GM12878 (cell line): Measurements from ENCODE around the gene KCTD16. TPM values are rescaled to one million over a fixed set of nuclear protein-coding genes. Genes with fewer than 3 reads are reported as not detected.

Experiments
- ATAC-seq: fragments of 200-7000 bp; cut with Tn5 transposase; 3 replicates; pipeline ENCODE4 v1.9.1; 2020; ENCODE audit warnings: mild to moderate bottlenecking, moderate library complexity
- BruUV-seq: library from RNA; stranded (reverse); fragments of 400-500 nt; replicated peaks from 2 replicates; lab custom pipeline; 2021; lab: Mats Ljungman, UMichigan
- CTCF ChIA-PET: fragments of 300-600 bp; sonication (Branson Sonifier 250); formaldehyde crosslinking; extraction: SDS; loops from one replicate; lab custom pipeline; 2021; ENCODE audit warnings: inconsistent platforms; lab: Yijun Ruan, JAX
- POLR2A ChIA-PET: fragments of 350-600 bp; formaldehyde crosslinking; extraction: SDS; loops from one replicate; lab custom pipeline; 2021; ENCODE audit warnings: inconsistent platforms; lab: Charles Lee
- RAD21 ChIA-PET: fragments of 300-600 bp; sonication (Branson Sonifier 250); formaldehyde crosslinking; loops from one replicate; lab custom pipeline; 2023; ENCODE audit warnings: antibody characterized with exemption; ENCODE audit not compliant: unreplicated experiment; lab: Charles Lee
- SMC1A ChIA-PET: fragments of 300-600 bp; sonication (Branson Sonifier 250); formaldehyde crosslinking; loops from one replicate; lab custom pipeline; 2023; ENCODE audit not compliant: unreplicated experiment, uncharacterized antibody; lab: Charles Lee
- DNase-seq: peaks from one replicate; pipeline ENCODE4 v3.0.0-alpha.2; 2011; ENCODE audit warnings: low read depth, low spot score
- FAIRE-seq: peaks from 3 replicates; lab custom pipeline; 2011; peaks lifted over from hg19 to GRCh38; lab: Jason Lieb, UNC
- H2AFZ ChIP-seq: 2 replicates; pipeline ENCODE4 v1.6.0; 2011; ENCODE audit warnings: low read depth, low read length, control low read depth; ENCODE audit not compliant: control insufficient read depth
- H3K27ac ChIP-seq: 2 replicates; pipeline ENCODE4 v1.5.1; 2011; ENCODE audit warnings: control low read depth; ENCODE audit not compliant: control insufficient read depth, insufficient read depth
- H3K27me3 ChIP-seq, 2 experiments: replicated peaks in 1 of 2; 2 replicates each; pipeline versions ENCODE4 v1.6.0 to v1.6.1; 2011; ENCODE audit warnings: low read length in 1 of 2; ENCODE audit not compliant: control insufficient read depth in 2 of 2, insufficient read depth in 2 of 2
- H3K36me3 ChIP-seq, 2 experiments: 2 replicates each; pipeline ENCODE4 v1.5.1; 2011; ENCODE audit warnings: low read length in 1 of 2; ENCODE audit not compliant: control insufficient read depth in 2 of 2, insufficient read depth in 2 of 2
- H3K4me1 ChIP-seq: 2 replicates; pipeline ENCODE4 v1.6.1; 2011; ENCODE audit warnings: mild to moderate bottlenecking, low read length, moderate library complexity, mixed read lengths; ENCODE audit not compliant: control insufficient read depth, insufficient read depth
- H3K4me2 ChIP-seq: 2 replicates; pipeline ENCODE4 v1.6.0; 2011; ENCODE audit warnings: control low read depth; ENCODE audit not compliant: control insufficient read depth, insufficient read depth
- H3K4me3 ChIP-seq: fragments of 200-600 bp; sonication (generic); 2 replicates; pipeline ENCODE4 v1.5.1; 2016
- H3K79me2 ChIP-seq: 2 replicates; pipeline ENCODE4 v1.6.0; 2011; ENCODE audit warnings: low read length; ENCODE audit not compliant: control insufficient read depth, insufficient read depth
- H3K9ac ChIP-seq: 2 replicates; pipeline ENCODE4 v1.8.0; 2011; ENCODE audit warnings: low read length, control low read depth, mixed read lengths; ENCODE audit not compliant: control insufficient read depth, insufficient read depth
- H3K9me3 ChIP-seq: replicated peaks from 3 replicates; pipeline ENCODE4 v1.5.1; 2011; ENCODE audit warnings: mild to moderate bottlenecking, low read length; ENCODE audit not compliant: control insufficient read depth, insufficient read depth
- H4K20me1 ChIP-seq: 2 replicates; pipeline ENCODE4 v1.6.0; 2011; ENCODE audit not compliant: control insufficient read depth, insufficient read depth
- ATF2 ChIP-seq: IDR thresholded peaks from 2 replicates; pipeline ENCODE4 v1.6.1; 2012; ENCODE audit warnings: low read length, inconsistent platforms
- BCL11A ChIP-seq: IDR thresholded peaks from 2 replicates; pipeline ENCODE4 v1.6.1; 2011; ENCODE audit warnings: low read depth, low read length
- CHD2 ChIP-seq: IDR thresholded peaks from 2 replicates; pipeline ENCODE4 v1.6.1; 2011; ENCODE audit warnings: low read depth, low read length, improper control_type of control experiment, borderline replicate concordance
- CHD4 ChIP-seq: fragments of 200-600 bp; sonication (generic); IDR thresholded peaks from 2 replicates; pipeline ENCODE4 v1.6.1; 2016; ENCODE audit warnings: mild to moderate bottlenecking
- CREM ChIP-seq: IDR thresholded peaks from 2 replicates; pipeline ENCODE4 v1.6.1; 2014; ENCODE audit warnings: antibody characterized with exemption, low read depth
- EP300 ChIP-seq, 2 experiments: fragments of 150-350 bp in 1 of 2; IDR thresholded peaks; 2 replicates each; pipeline ENCODE4 v1.6.1; 2011 to 2012; ENCODE audit warnings: low read depth in 2 of 2, low read length in 2 of 2, borderline replicate concordance in 1 of 2, improper control_type of control experiment in 1 of 2, inconsistent platforms in 1 of 2; ENCODE audit not compliant: control insufficient read depth in 1 of 2
- EZH2 ChIP-seq: IDR thresholded peaks from 2 replicates; pipeline ENCODE4 v1.6.1; 2012; ENCODE audit warnings: low read depth, mild to moderate bottlenecking, control low read depth, inconsistent platforms, low read length, borderline replicate concordance; ENCODE audit not compliant: control insufficient read depth
- HCFC1 ChIP-seq: fragments of 150-350 bp; IDR thresholded peaks from 2 replicates; pipeline ENCODE4 v1.6.1; 2014; ENCODE audit warnings: low read length
- IKZF2 ChIP-seq, 2 experiments: fragments of 450-650 bp; IDR thresholded peaks; 2 replicates each; pipeline ENCODE4 v1.6.1; 2017; ENCODE audit warnings: mild to moderate bottlenecking in 2 of 2, moderate library complexity in 2 of 2
- JUND ChIP-seq: IDR thresholded peaks from 2 replicates; pipeline ENCODE4 v1.6.1; 2012; ENCODE audit warnings: low read depth, mild to moderate bottlenecking, low read length, improper control_type of control experiment, moderate library complexity
- LARP7 ChIP-seq: fragments of 450-650 bp; IDR thresholded peaks from 2 replicates; pipeline ENCODE4 v1.6.1; 2017; ENCODE audit warnings: mild to moderate bottlenecking
- NFYB ChIP-seq: IDR thresholded peaks from 2 replicates; pipeline ENCODE4 v1.6.1; 2011; ENCODE audit warnings: low read depth, mild to moderate bottlenecking, low read length, improper control_type of control experiment, moderate library complexity; ENCODE audit not compliant: insufficient read depth
- SIX5 ChIP-seq: IDR thresholded peaks from 2 replicates; pipeline ENCODE4 v1.6.1; 2011; ENCODE audit warnings: mild to moderate bottlenecking, low read depth, low read length, moderate library complexity; ENCODE audit not compliant: severe bottlenecking
- SREBF1 ChIP-seq: IDR thresholded peaks from 2 replicates; pipeline ENCODE4 v1.6.1; 2012; ENCODE audit warnings: mild to moderate bottlenecking, low read length
- SRF ChIP-seq, 2 experiments: IDR thresholded peaks; 2 replicates each; pipeline ENCODE4 v1.6.1; 2011; ENCODE audit warnings: low read depth in 2 of 2, low read length in 2 of 2, mild to moderate bottlenecking in 1 of 2, moderate library complexity in 1 of 2
- SUZ12 ChIP-seq: fragments of 200-600 bp; sonication (generic); IDR thresholded peaks from one replicate; pipeline ENCODE4 v1.6.1; 2018; ENCODE audit warnings: antibody characterized with exemption, mild to moderate bottlenecking; ENCODE audit not compliant: unreplicated experiment
- USF1 ChIP-seq: IDR thresholded peaks from 2 replicates; pipeline ENCODE4 v1.6.1; 2011; ENCODE audit warnings: borderline replicate concordance, low read depth, mild to moderate bottlenecking, moderate library complexity, mixed read lengths, low read length; ENCODE audit not compliant: insufficient read depth; ENCODE audit errors: extremely low read length
- YY1 ChIP-seq: IDR thresholded peaks from 2 replicates; pipeline ENCODE4 v1.6.1; 2011; ENCODE audit warnings: low read depth, mild to moderate bottlenecking, low read length
- ZNF217 ChIP-seq: fragments of 450-650 bp; IDR thresholded peaks from 2 replicates; pipeline ENCODE4 v1.6.1; 2017; ENCODE audit warnings: antibody characterized with exemption, mild to moderate bottlenecking
- WGBS: methylation state at CpG from one replicate; pipeline ENCODE4 v1.1.6; 2016; ENCODE audit warnings: low lambda C conversion rate; ENCODE audit not compliant: insufficient replicate concordance, insufficient coverage; ENCODE audit errors: missing lambda C conversion rate; 5-methylcytosine and 5-hydroxymethylcytosine counted together
- in situ Hi-C: fragments of 300-500 bp; cut with MboI; formaldehyde crosslinking; loops from 9 replicates; pipeline ENCODE4 v1.14.3; 2018; ENCODE audit warnings: mixed read lengths
- intact Hi-C: fragments of 100-400 bp; cut with micrococcal nuclease; formaldehyde crosslinking; loops from one replicate; pipeline ENCODE4 v1.14.2; 2022; ENCODE audit not compliant: unreplicated experiment
- polyA plus RNA-seq, 11 experiments: library from polyadenylated mRNA; depleted of rRNA in 4 of 11; unstranded in 6 of 11; stranded (reverse) in 5 of 11; fragments of >200 nt; fragmentation: Nextera tagmentation in 4 of 11; fragmentation: Illumina TruSeq in 1 of 11; extraction: Ambion mirVana in 4 of 11; extraction: Trizol in 1 of 11; gene quantifications; 1 replicate in 1 of 11; 2 replicates in 10 of 11; pipeline versions ENCODE4 v1.2.1 to v1.2.3, GENCODE V29; 2011 to 2016; ENCODE audit warnings: inconsistent platforms in 2 of 11, missing spikeins in 2 of 11, low read depth in 1 of 11
- total RNA-seq, 4 experiments: library from RNA; depleted of rRNA in 3 of 4; stranded (reverse); fragments of >200 nt in 3 of 4; fragmentation: Illumina TruSeq in 1 of 4; extraction: Trizol in 1 of 4; gene quantifications; 2 replicates each; pipeline versions ENCODE4 v1.2.1 to v1.2.3, GENCODE V29; 2013 to 2021

Gene KCTD16
- total and polyA plus RNA-seq, 10 of the 15 experiments (the other 5 are each of a cell fraction or from before 2014, with no cell fraction given) = 0.03 to 0.10 (median 0.06) TPM; not detected in 3

- Histone ChIP-seq H3K9ac (no peak overlapping the region), H3K27ac (no peak overlapping the region), H4K20me1 (no peaks in the 10 kb centered on the region), H3K27me3 (no peaks in the 10 kb centered on the region), H3K79me2 (no peaks in the 10 kb centered on the region), H3K9me3 (no peaks in the 10 kb centered on the region), H2AFZ (no peak overlapping the region), H3K4me1 (no peaks in the 10 kb centered on the region), H3K36me3 (no peaks in the 10 kb centered on the region), H3K4me3 (no peak overlapping the region), H3K4me2 (no peak overlapping the region)
- intact Hi-C loops = no loop called here
- 39% methylated on average over 3 of the region's 3 CpGs for WGBS
- no TSS peak for BruUV-seq
- TF ChIP-seq ATF2 = no peak
- TF ChIP-seq EP300 (IDR thresholded peaks at IDR 0.05; ENCODE audit: borderline replicate concordance in 1 of 2, control insufficient read depth in 1 of 2, low read depth in 2 of 2, low read length in 2 of 2) = no peak
- TF ChIP-seq SIX5 = no peak
- no peak for TF ChIP-seq SREBF1
- no peak for TF ChIP-seq SRF (IDR thresholded peaks at IDR 0.05; ENCODE audit: low read depth in 2 of 2, low read length in 2 of 2)
- ATAC-seq (no peak), DNase-seq (no peak), FAIRE-seq (no peak)
- ChIA-PET SMC1A (no interaction called here), RAD21 (no interaction called here), CTCF (no interaction called here), POLR2A (no interaction called here)
- in situ Hi-C loops = no loop called here
Observed at GRCh38 chr5:144457160-144457559, 286.5 kb downstream of the KCTD16 start.

DNA sequence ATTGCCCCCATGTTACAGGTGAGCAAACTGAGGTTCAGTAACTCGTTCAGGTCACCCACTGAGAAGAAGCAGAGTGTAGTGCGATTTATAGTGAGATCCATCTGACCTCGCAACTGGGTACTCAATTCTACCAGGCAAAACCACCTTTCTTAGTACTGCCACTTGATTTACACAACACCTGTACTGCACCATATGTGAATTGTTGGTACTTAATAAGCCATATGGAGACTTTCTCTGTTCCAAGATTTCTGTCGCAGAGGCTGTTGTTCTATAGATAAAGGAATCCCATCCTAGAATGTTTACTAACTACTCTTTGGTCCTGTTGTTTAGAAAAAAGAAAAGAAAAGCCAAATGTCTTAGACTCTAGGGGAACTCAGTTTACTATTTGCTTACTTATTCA is 287.5 kb downstream of the KCTD16 start:
- in situ Hi-C loops = no loop called here
- RAD21 ChIA-PET = no interaction called here
- Histone ChIP-seq H3K9ac (no peak overlapping the region), H3K9me3 (no peaks in the 10 kb centered on the region), H3K36me3 (no peaks in the 10 kb centered on the region), H3K4me2 (no peak overlapping the region), H2AFZ (no peak overlapping the region), H3K27ac (no peak overlapping the region), H3K4me3 (no peak overlapping the region), H3K79me2 (no peaks in the 10 kb centered on the region), H4K20me1 (no peaks in the 10 kb centered on the region), H3K27me3 (no peaks in the 10 kb centered on the region), H3K4me1 (no peaks in the 10 kb centered on the region)
- ATAC-seq (no peak), FAIRE-seq (no peak), DNase-seq (no peak)
- intact Hi-C loops = no loop called here
- POLR2A ChIA-PET = no interaction called here
- CTCF ChIA-PET = no interaction called here
- SMC1A ChIA-PET = no interaction called here
- 61% methylated on average over 4 of the region's 4 CpGs for WGBS
- no TSS peak for BruUV-seq
- TF ChIP-seq BCL11A (no peak), USF1 (no peak), NFYB (no peak), YY1 (no peak), LARP7 (no peak), CHD2 (no peak), EZH2 (no peak), CREM (no peak), SUZ12 (no peak), CHD4 (no peak), ZNF217 (no peak), JUND (no peak), IKZF2 (IDR thresholded peaks at IDR 0.05) (no peak), HCFC1 (no peak)
